Common myeloid progenitor, CD34-positive (primary cell): ENCODE data around the gene NACC1.
A peak's percentile ranks its signal among the peaks of the same experiment; 100 is the strongest.

Source experiments
- CTCF ChIA-PET: fragments of 350-600 bp; sonication (Branson Sonifier 250); formaldehyde crosslinking; loops from one replicate; lab custom pipeline; 2021; ENCODE audit warnings: antibody characterized with exemption; lab: Charles Lee
- POLR2A ChIA-PET: fragments of 350-600 bp; sonication (Branson Sonifier 250); formaldehyde crosslinking; loops from one replicate; lab custom pipeline; 2021; ENCODE audit warnings: antibody characterized with exemption; lab: Charles Lee
- DNase-seq, 3 donors: peaks; one replicate each; pipeline versions ENCODE4 v3.0.0 to v3.0.0-alpha.2; 2013
- H3K27ac ChIP-seq, 2 experiments: 1 replicate in 1 of 2; 2 replicates in 1 of 2; pipeline ENCODE4 v1.7.0; 2013; ENCODE audit warnings: inconsistent platforms in 2 of 2, low read length in 2 of 2, mild to moderate bottlenecking in 2 of 2, low read depth in 1 of 2, moderate library complexity in 1 of 2; ENCODE audit not compliant: severe bottlenecking in 2 of 2, insufficient read depth in 1 of 2, poor library complexity in 1 of 2
- H3K27me3 ChIP-seq, 5 experiments: replicated peaks in 2 of 5; 1 replicate in 3 of 5; 2 replicates in 2 of 5; pipeline versions ENCODE4 v1.6.1 to v1.7.0; 2013; ENCODE audit warnings: low read length in 4 of 5, mild to moderate bottlenecking in 2 of 5, moderate library complexity in 2 of 5, inconsistent platforms in 1 of 5; ENCODE audit not compliant: insufficient read depth in 5 of 5, control insufficient read depth in 4 of 5
- H3K36me3 ChIP-seq, 4 experiments: 1 replicate in 2 of 4; 2 replicates in 2 of 4; pipeline versions ENCODE4 v1.6.1 to v1.7.0; 2013; ENCODE audit warnings: low read length in 3 of 4, control low read depth in 1 of 4, mild to moderate bottlenecking in 1 of 4; ENCODE audit not compliant: control insufficient read depth in 4 of 4, insufficient read depth in 4 of 4
- H3K4me1 ChIP-seq, 4 experiments: 1 replicate in 3 of 4; 2 replicates in 1 of 4; pipeline versions ENCODE4 v1.6.1 to v1.7.1; 2013; ENCODE audit warnings: low read length in 3 of 4, mild to moderate bottlenecking in 3 of 4, control low read depth in 1 of 4, inconsistent platforms in 1 of 4, moderate library complexity in 1 of 4; ENCODE audit not compliant: control insufficient read depth in 4 of 4, insufficient read depth in 4 of 4; ENCODE audit errors: control extremely low read depth in 1 of 4
- H3K4me3 ChIP-seq, 7 experiments: 1 replicate in 4 of 7; 2 replicates in 3 of 7; pipeline versions ENCODE4 v1.5.1 to v1.7.0; 2013; ENCODE audit warnings: mild to moderate bottlenecking in 7 of 7, low read length in 6 of 7, moderate library complexity in 6 of 7, inconsistent platforms in 2 of 7, low read depth in 2 of 7, control low read depth in 1 of 7; ENCODE audit not compliant: insufficient read depth in 4 of 7, control insufficient read depth in 1 of 7; ENCODE audit errors: extremely low read depth in 1 of 7
- H3K9me3 ChIP-seq, 5 experiments: 1 replicate in 4 of 5; 2 replicates in 1 of 5; pipeline versions ENCODE4 v1.6.1 to v1.7.1; 2013; ENCODE audit warnings: low read length in 4 of 5, mild to moderate bottlenecking in 2 of 5, inconsistent platforms in 1 of 5, low read depth in 1 of 5, moderate library complexity in 1 of 5; ENCODE audit not compliant: control insufficient read depth in 4 of 5, insufficient read depth in 2 of 5; ENCODE audit errors: control extremely low read depth in 1 of 5
- WGBS: methylation state at CpG from one replicate; pipeline ENCODE4 v1.1.5; 2013; ENCODE audit not compliant: insufficient coverage; 5-methylcytosine and 5-hydroxymethylcytosine counted together

NACC1 gene

GRCh38 chr19:13109361-13110098 lies 8.5 kb upstream of the NACC1 start:
- H3K27me3 ChIP-seq = no peaks in the 10 kb centered on the region

GRCh38 chr19:13110099-13110610 lies 7.9 kb upstream of the NACC1 start:
- WGBS = 100% methylated on average over 2 of the region's 15 CpGs
- Histone ChIP-seq H3K36me3 (peaks cover 6 to 53% (median 29%) of the 10 kb centered on the region in 4 experiments), H3K27me3 (no peaks in the 10 kb centered on the region), H3K27ac (no peak overlapping the region), H3K4me3 (no peak overlapping the region), H3K4me1 (peaks cover 0 to 14% (median 11%) of the 10 kb centered on the region in 4 experiments), H3K9me3 (no peaks in the 10 kb centered on the region)
- CTCF ChIA-PET = no interaction called here
- no peak for DNase-seq
- POLR2A ChIA-PET = interaction anchor here (0.7 kb wide), 1 partner anchor 14 kb away, joined by 3 read pairs; no protein-coding TSS in a partner anchor

More at GRCh38 chr19:13109361-13110098, 8.5 kb upstream of the NACC1 start:
- Histone ChIP-seq H3K36me3 (peaks cover 6 to 47% (median 26%) of the 10 kb centered on the region in 4 experiments), H3K4me3 (no peak overlapping the region), H3K27ac (no peak overlapping the region), H3K4me1 (peaks cover 0 to 18% (median 15%) of the 10 kb centered on the region in 4 experiments), H3K9me3 (no peaks in the 10 kb centered on the region)
- ChIA-PET POLR2A (no interaction called here), CTCF (no interaction called here)
- no peak for DNase-seq
- WGBS = 97% methylated on average over 25 of the region's 30 CpGs

- WGBS = 95% methylated on average over 10 of the region's 10 CpGs
- Histone ChIP-seq H3K27ac (no peak overlapping the region), H3K4me3 (no peak overlapping the region), H3K27me3 (no peaks in the 10 kb centered on the region), H3K9me3 (no peaks in the 10 kb centered on the region), H3K4me1 (peaks cover 0 to 24% (median 19%) of the 10 kb centered on the region in 4 experiments), H3K36me3 (peaks cover 6 to 50% (median 29%) of the 10 kb centered on the region in 4 experiments)
- DNase-seq = no peak
- ChIA-PET POLR2A (no interaction called here), CTCF (interaction anchor here (1.7 kb wide), 1 partner anchor 11 kb away, joined by 4 read pairs; no protein-coding TSS in a partner anchor)
Measured at GRCh38 chr19:13112555-13112954, 5.5 kb upstream of the NACC1 start.

DNA sequence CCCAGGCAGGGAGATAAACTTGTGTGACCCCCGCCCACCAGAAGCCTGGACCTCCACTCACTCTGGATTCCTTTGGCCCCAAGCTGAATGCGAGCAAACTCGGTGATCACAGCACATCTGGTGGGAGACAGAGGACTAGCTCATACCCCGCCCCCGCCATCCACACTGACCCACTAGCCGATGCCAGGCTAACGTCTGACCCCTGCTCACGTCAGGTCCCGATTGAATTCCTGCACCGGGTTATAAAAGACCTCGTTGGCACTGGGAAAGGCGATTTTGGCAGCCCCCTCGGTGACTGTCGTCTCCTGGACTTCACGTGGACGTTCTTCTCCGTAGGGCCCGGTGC lies 2.2 kb upstream of the NACC1 start:
- ChIA-PET CTCF (interaction anchor here (1.5 to 4.2 kb wide), 2 partner anchors 10 to 24 kb away, joined by 3 to 25 read pairs; no protein-coding TSS in a partner anchor), POLR2A (interaction anchor here (1.3 kb wide), 1 partner anchor 16 kb away, joined by 5 read pairs; no protein-coding TSS in a partner anchor)
- H3K9me3 ChIP-seq = no peaks in the 10 kb centered on the region
- no peaks in the 10 kb centered on the region for H3K27me3 ChIP-seq
- no peak for DNase-seq
- H3K27ac ChIP-seq = peak overlapping the region; percentile 61 to 83
- 1% methylated on average over 18 of the region's 18 CpGs for WGBS
- H3K4me3 ChIP-seq = peak overlapping the region; percentile 83 to 97 (median 95)
- H3K4me1 ChIP-seq = peaks cover 0 to 46% (median 36%) of the 10 kb centered on the region in 4 experiments
- H3K36me3 ChIP-seq = peaks cover 3 to 34% (median 17%) of the 10 kb centered on the region in 4 experiments

- H3K4me1 ChIP-seq = peaks cover 0 to 46% (median 36%) of the 10 kb centered on the region in 4 experiments
- DNase-seq = peak; percentile 92 to 97 (median 96)
Measured at GRCh38 chr19:13116282-13117175, 1.5 kb upstream of the NACC1 start, which contains the start of gene TRMT1. TSS of gene TRMT1 (minus strand) at chr19:13116740. CDS start at chr19:13116399, 341 bp downstream.

DNA sequence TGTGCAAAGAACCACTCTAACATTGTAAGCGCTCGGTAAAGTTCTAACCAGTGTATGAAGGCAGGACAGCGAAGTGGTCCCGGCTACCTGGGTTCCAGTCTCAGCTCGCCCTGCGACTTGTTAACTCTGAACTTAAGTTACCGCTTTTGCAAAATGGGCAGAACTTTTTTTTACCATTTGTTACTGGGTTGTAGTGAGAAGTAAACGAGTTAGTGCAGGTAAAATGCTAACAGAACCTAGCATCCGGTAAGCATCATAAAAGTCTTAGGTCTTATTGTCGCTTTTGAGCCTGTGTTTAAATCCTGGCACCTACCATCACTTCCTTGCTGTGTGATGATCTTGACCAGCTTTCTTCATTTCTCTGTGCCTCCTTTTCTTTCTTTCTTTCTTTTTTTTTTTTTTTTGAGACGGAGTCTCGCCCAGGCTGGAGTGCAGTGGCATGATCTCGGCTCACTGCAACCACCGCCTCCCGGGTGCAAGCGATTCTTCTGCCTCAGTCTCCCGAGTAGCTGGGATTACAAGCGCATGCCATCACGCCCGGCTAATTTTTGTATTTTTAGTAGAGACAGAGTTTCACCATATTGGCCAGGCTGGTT lies 790 bp upstream of the NACC1 start:
- Histone ChIP-seq H3K9me3 (no peaks in the 10 kb centered on the region), H3K4me1 (peaks cover 0 to 46% (median 36%) of the 10 kb centered on the region in 4 experiments), H3K36me3 (peaks cover 2 to 39% (median 18%) of the 10 kb centered on the region in 4 experiments), H3K27ac (peak overlapping the region in 1 of 2 experiments; percentile 83), H3K4me3 (peak overlapping the region; percentile 83 to 97 (median 95)), H3K27me3 (no peaks in the 10 kb centered on the region)
- ChIA-PET CTCF (interaction anchor here (1.1 to 4.2 kb wide), 5 partner anchors 11 to 38 kb away, joined by 4 to 25 read pairs (median 8); partner anchors contain the start of genes IER2 and STX10), POLR2A (interaction anchor here (0.5 to 2.6 kb wide), 9 partner anchors 12 to 46 kb away, joined by 3 to 18 read pairs (median 5); partner anchors contain the start of gene LYL1)
- peak in 2 of 3 donors; percentile 29 to 41 for DNase-seq
- 32% methylated on average over 12 of the region's 20 CpGs for WGBS

More at GRCh38 chr19:13116282-13117175, 1.5 kb upstream of the NACC1 start, which contains the start of gene TRMT1:
- peak within 1 kb of the TSS; percentile 61 to 83 for H3K27ac ChIP-seq
- no peaks in the 10 kb centered on the region for H3K27me3 ChIP-seq
- ChIA-PET CTCF (interaction anchor here (1.7 to 4.2 kb wide), 3 partner anchors 11 to 16 kb away, joined by 6 to 25 read pairs (median 8); no protein-coding TSS in a partner anchor), POLR2A (interaction anchor here (1.3 kb wide), 1 partner anchor 16 kb away, joined by 5 read pairs; no protein-coding TSS in a partner anchor)
- peak within 1 kb of the TSS; percentile 83 to 97 (median 95) for H3K4me3 ChIP-seq
- peaks cover 3 to 34% (median 18%) of the 10 kb centered on the region in 4 experiments for H3K36me3 ChIP-seq
- no peaks in the 10 kb centered on the region for H3K9me3 ChIP-seq
- under 1% methylated on average over 49 of the region's 51 CpGs for WGBS
